ENCODE measurements around the gene RPS28. TPM values are rescaled to one million over a fixed set of nuclear protein-coding genes. Genes with fewer than 3 reads are reported as not detected.
"Not testable (repeated sequence)": the region's sequence is repeated elsewhere in the genome, so short reads cannot be mapped to it uniquely, and the experiment has no call there.

The RPS28 gene
- total RNA-seq, 1 experiment from 2014 or later = 255 TPM

- DNase-seq (ENCODE audit: low read depth) = peak; percentile 95
Measured at GRCh38 chr19:8342684-8343482, 21.6 kb downstream of the RPS28 start, which contains the start of gene KANK3. TSS of gene KANK3 (minus strand) at chr19:8343262. CDS start at chr19:8337828, 5,434 bp downstream.

DNA sequence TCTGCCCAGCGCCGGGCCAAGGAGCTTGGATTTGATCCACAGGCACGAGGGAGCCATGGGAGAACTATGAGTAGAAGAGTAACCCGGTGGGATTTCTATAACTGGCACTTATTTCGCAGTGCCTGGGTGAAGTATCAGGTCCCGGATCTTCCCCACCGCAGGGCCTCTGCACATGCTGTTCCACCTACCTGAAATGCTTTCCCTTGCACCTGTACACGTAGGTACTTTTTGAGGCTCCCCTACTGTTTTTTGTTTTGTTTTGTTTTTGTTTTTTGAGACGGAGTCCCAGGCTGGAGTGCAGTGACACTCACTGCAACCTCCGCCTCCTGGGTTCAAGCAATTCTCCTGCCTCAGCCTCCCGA is 22.2 kb downstream of the RPS28 start:
- DNase-seq (ENCODE audit: low read depth) = no peak

- not testable (repeated sequence) for DNase-seq (ENCODE audit: low read depth)
Measured at GRCh38 chr19:8349629-8350372, 28.5 kb downstream of the RPS28 start.

- no peak for DNase-seq (ENCODE audit: low read depth)
Measured at GRCh38 chr19:8352134-8352827, 31.0 kb downstream of the RPS28 start.

DNA sequence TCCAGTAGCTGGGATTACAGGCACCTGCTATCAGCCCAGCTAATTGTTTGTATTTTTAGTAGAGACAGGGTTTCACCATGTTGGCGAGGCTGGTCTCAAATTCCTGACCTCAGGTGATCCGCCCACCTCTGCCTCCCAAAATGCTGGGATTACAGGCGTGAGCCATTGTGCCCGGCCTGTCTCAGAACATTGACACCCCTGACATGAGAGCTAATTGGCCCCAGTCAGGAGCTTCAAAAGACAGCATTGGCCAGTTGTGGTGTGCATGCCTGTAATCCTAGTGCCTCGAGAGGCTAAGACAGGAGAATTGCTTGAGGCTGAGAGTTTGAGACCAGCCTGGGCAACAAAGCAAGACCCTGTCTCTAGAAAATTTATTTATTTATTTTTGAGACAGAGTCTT is 31.5 kb downstream of the RPS28 start:
- not testable (repeated sequence) for DNase-seq (ENCODE audit: low read depth)

- DNase-seq (ENCODE audit: low read depth) = peak; percentile 100
Measured at GRCh38 chr19:8355631-8356402, 34.5 kb downstream of the RPS28 start.

DNA sequence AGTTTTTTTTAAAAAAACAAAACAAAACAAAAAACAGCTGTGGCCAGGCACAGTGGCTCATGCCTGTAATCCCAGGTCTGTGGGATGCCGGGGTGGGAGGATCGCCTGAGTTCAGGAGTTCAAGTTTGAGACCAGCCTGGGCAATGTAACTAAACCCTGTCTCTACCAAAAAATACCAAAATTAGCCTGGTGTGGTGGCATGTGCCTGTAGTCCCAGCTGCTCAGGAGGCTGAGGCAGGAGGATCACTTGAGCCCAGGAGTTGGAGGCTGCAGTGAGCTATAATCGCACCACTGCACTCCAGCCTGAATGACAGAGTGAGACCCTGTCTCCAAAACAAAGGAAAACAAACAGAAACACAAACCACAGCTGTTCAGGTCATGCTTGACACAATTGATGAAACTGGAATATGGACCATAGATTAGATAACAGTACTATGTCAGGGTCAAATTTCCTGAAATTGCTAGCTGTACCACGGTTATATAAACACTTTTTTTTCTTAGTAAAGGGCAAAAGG is 35.8 kb downstream of the RPS28 start:
- DNase-seq (ENCODE audit: low read depth) = peak; percentile 49

GRCh38 chr19:8358948-8359347 is 37.7 kb downstream of the RPS28 start:
- DNase-seq (ENCODE audit: low read depth) = no peak

- DNase-seq (ENCODE audit: low read depth) = no peak
Measured at GRCh38 chr19:8360196-8360595, 38.9 kb downstream of the RPS28 start.

- DNase-seq (ENCODE audit: low read depth) = peak; percentile 99
Measured at GRCh38 chr19:8361921-8362793, 40.9 kb downstream of the RPS28 start.

DNA sequence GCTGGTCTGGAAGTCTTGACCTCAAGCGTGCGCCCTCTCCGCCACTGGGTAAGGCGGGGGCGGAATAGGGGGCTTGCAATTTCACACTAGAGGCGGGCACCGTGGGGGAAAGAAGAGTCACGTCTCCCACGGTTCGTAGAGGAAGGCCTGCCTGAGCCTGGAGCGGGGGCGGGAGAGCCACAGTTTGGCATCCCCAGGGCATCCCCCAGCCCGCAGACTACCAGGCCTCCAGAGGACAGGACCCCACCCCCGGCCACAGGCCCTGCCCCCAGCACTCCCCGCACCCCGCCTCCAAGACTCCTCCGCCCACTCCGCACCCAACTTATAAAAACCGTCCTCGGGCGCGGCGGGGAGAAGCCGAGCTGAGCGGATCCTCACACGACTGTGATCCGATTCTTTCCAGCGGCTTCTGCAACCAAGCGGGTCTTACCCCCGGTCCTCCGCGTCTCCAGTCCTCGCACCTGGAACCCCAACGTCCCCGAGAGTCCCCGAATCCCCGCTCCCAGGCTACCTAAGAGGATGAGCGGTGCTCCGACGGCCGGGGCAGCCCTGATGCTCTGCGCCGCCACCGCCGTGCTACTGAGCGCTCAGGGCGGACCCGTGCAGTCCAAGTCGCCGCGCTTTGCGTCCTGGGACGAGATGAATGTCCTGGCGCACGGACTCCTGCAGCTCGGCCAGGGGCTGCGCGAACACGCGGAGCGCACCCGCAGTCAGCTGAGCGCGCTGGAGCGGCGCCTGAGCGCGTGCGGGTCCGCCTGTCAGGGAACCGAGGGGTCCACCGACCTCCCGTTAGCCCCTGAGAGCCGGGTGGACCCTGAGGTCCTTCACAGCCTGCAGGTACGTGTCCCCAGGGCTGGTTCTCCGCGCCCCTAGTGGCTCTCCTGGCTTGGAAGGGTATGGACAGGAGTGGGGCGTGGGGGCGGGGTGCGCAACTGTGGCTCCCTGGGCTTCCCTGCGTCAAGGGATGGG is 42.8 kb downstream of the RPS28 start, which contains the start of gene ANGPTL4:
ANGPTL4 (plus strand) TSS at position 353 of the 969 bp plus-strand sequence; CDS start at position 520, 167 bp downstream.
- DNase-seq (ENCODE audit: low read depth) = peak; percentile 85

GRCh38 chr19:8366121-8366581 is 44.9 kb downstream of the RPS28 start:
- DNase-seq (ENCODE audit: low read depth) = no peak

DNA sequence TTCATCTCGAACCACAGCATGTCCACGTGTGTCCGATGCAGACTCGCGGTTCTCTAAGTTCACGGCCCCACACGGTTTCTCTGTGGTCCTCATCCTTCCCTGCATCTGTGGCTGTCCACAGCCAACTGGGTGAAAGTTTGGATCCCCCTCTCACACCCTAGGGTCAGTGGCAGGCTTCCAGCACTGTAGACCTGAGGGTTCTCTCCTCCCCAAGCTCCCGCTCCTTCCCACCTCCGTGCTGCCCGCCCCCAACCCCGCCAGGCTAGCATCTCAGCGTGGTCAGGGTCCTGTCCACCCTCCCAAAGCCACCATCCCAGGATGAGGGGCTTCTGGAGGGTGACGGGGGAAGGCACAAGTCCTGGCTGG is 45.6 kb downstream of the RPS28 start:
- peak; percentile 87 for DNase-seq (ENCODE audit: low read depth)

DNA sequence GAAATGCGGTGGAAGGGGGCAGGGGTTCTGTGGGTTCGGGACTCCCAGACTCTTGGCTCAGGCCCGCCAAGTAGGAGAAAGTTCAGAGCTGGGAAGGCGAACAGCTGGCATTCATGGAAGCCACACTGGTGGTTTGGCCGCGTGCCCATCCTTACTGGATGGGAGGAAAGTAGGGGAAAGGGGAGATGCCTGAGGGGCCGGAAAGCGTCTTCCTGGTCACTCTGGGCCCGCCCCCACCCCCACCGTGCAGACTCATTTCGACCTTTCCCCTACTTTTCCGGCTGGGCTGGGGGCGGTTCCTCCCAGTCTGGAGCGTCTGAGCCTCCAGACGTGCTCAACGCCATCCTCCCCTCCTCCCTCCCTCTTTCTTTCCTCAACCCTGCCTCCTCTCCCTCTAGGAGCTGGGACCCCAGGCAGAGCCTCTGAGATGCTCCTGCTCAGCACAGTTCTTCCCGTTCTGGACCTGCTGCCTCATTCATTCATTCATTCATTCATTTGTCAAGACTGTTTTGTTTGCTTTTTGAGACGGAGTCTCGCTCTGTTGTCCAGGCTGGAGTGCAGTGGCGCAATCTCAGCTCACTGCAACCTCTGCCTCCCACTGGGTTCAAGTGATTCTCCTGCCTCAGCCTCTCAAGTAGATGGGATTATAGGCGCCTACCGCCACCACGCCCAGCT is 46.2 kb downstream of the RPS28 start:
- peak; percentile 99 for DNase-seq (ENCODE audit: low read depth)

DNA sequence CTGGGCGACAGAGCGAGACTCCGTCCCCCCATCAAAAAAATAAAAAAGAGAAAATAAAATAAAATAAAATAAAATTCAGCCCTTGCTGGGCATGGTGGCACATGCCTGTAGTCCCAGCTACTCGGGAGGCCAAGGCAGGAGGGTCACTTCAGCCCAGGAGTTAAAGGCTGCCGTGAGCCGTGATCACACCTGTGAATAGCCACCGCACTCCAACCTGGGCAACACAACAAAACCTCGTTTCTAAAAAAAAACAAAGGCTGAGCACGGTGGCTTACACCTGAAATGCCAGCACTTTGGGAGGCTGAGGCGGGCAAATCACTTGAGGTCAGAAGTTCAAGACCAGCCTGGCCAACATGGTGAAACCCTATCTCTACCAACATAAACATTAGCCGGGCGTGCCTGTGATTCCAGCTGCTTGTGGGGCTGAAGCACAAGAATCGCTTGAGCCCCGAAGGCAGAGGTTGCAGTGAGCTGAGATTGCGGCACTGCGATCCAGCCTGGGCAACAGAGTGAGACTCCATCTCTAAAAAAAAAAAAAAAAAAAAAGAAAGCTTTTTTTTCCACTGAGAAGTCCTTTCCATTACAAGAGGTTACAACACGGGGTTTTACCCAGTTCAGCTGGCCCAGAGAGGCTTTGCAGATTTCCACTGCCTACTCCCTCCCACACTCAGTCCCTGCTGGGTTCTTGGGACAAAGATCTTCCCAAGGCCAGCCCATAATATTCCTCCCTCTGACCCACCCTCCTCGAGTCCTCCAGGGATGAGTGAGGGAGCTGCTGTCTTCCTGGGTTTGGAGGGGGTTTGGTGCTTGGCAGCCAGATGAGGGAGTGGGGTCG is 49.1 kb downstream of the RPS28 start:
- no peak for DNase-seq (ENCODE audit: low read depth)

GRCh38 chr19:8371011-8371804 is 49.9 kb downstream of the RPS28 start:
- no peak for DNase-seq (ENCODE audit: low read depth)

Measured in RPMI7951 (cell line).